OCI-LY7 (cell line): ENCODE results near the gene F8. TPM values are rescaled to one million over a fixed set of nuclear protein-coding genes. Genes with fewer than 3 reads are reported as not detected.
"Not testable (repeated sequence)": the region's sequence is repeated elsewhere in the genome, so short reads cannot be mapped to it uniquely, and the experiment has no call there.

Experiments
- BruUV-seq: library from RNA; stranded (reverse); fragments of 400-500 nt; replicated peaks from 2 replicates; lab custom pipeline; 2021; lab: Mats Ljungman, UMichigan
- CTCF ChIA-PET: fragments of 300-600 bp; sonication (Branson Sonifier 250); formaldehyde crosslinking; loops from one replicate; lab custom pipeline; 2022; ENCODE audit warnings: antibody characterized with exemption; ENCODE audit not compliant: unreplicated experiment; lab: Charles Lee
- POLR2A ChIA-PET: fragments of 300-600 bp; sonication (Branson Sonifier 250); formaldehyde crosslinking; loops from one replicate; lab custom pipeline; 2022; ENCODE audit warnings: antibody characterized with exemption; lab: Charles Lee
- DNase-seq: peaks from one replicate; pipeline ENCODE4 v3.0.0-alpha.2; 2015; ENCODE audit warnings: low spot score
- H2AFZ ChIP-seq: fragments of 200-600 bp; sonication (generic), shearing (Covaris generic); 2 replicates; pipeline ENCODE4 v1.6.1; 2014; ENCODE audit warnings: mild to moderate bottlenecking, antibody characterized with exemption, low read length, moderate library complexity
- H3K27ac ChIP-seq: fragments of 200-600 bp; sonication (generic); 2 replicates; pipeline ENCODE4 v1.5.1; 2014; ENCODE audit warnings: mixed run types, low read depth, mild to moderate bottlenecking, moderate library complexity, low read length, inconsistent platforms; ENCODE audit not compliant: poor library complexity, severe bottlenecking
- H3K36me3 ChIP-seq: fragments of 200-600 bp; sonication (generic); 2 replicates; pipeline ENCODE4 v1.6.1; 2014; ENCODE audit warnings: mild to moderate bottlenecking, antibody characterized with exemption, low read length, moderate library complexity, mixed read lengths; ENCODE audit not compliant: insufficient read depth
- H3K4me1 ChIP-seq: fragments of 200-600 bp; sonication (generic); 2 replicates; pipeline ENCODE4 v1.5.1; 2014; ENCODE audit warnings: mild to moderate bottlenecking, low read length; ENCODE audit not compliant: insufficient read depth, poor library complexity, severe bottlenecking
- H3K4me2 ChIP-seq: fragments of 200-600 bp; sonication (generic); 2 replicates; pipeline ENCODE4 v1.6.1; 2014; ENCODE audit warnings: mild to moderate bottlenecking, low read length
- H3K4me3 ChIP-seq: fragments of 200-600 bp; sonication (generic); 2 replicates; pipeline ENCODE4 v1.5.1; 2014; ENCODE audit warnings: mild to moderate bottlenecking, low read depth, low read length; ENCODE audit not compliant: poor library complexity, severe bottlenecking
- H3K79me2 ChIP-seq: fragments of 200-600 bp; sonication (generic); 2 replicates; pipeline ENCODE4 v1.6.1; 2016; ENCODE audit warnings: low read depth, mild to moderate bottlenecking, low read length, moderate library complexity, mixed read lengths; ENCODE audit not compliant: insufficient read depth
- H3K9me2 ChIP-seq: fragments of 200-600 bp; sonication (generic); 2 replicates; pipeline ENCODE4 v1.6.1; 2016; ENCODE audit warnings: mild to moderate bottlenecking, low read length, mixed read lengths; ENCODE audit not compliant: insufficient read depth
- H3K9me3 ChIP-seq: fragments of 200-600 bp; sonication (generic); 2 replicates; pipeline ENCODE4 v1.6.1; 2014; ENCODE audit warnings: mild to moderate bottlenecking, mixed run types, low read length, mixed read lengths
- H4K20me1 ChIP-seq: fragments of 200-600 bp; sonication (generic); 2 replicates; pipeline ENCODE4 v1.6.1; 2014; ENCODE audit warnings: mild to moderate bottlenecking, antibody characterized with exemption, low read length, moderate library complexity, mixed read lengths; ENCODE audit not compliant: insufficient read depth
- EZH2phosphoT487 ChIP-seq: fragments of 200-600 bp; sonication (generic); IDR thresholded peaks from 2 replicates; pipeline ENCODE4 v1.6.1; 2018; ENCODE audit warnings: low read depth, borderline replicate concordance, mild to moderate bottlenecking, mixed run types, antibody characterized with exemption, low read length, moderate library complexity, mixed read lengths
- intact Hi-C: fragments of 100-400 bp; cut with micrococcal nuclease; formaldehyde crosslinking; loops from one replicate; pipeline ENCODE4 v1.10.0; 2022; ENCODE audit not compliant: unreplicated experiment
- total RNA-seq, 2 experiments: library from RNA; depleted of rRNA in 1 of 2; stranded (reverse); fragments of >200 nt in 1 of 2; shearing (Covaris generic) in 1 of 2; gene quantifications; 2 replicates each; pipeline ENCODE4 v1.2.3, GENCODE V29; 2014 to 2022
- TF ChIP-seq, protein P1 (sequence below): fragments of 200-600 bp; sonication (generic); conservative IDR thresholded peaks from 2 replicates; pipeline ENCODE4 v1.5.1; 2014; ENCODE audit warnings: mild to moderate bottlenecking, antibody characterized with exemption, low read length, moderate library complexity, mixed read lengths

The F8 gene
- total RNA-seq, 2 experiments from 2014 or later: 0.47 to 1.7 TPM

DNA sequence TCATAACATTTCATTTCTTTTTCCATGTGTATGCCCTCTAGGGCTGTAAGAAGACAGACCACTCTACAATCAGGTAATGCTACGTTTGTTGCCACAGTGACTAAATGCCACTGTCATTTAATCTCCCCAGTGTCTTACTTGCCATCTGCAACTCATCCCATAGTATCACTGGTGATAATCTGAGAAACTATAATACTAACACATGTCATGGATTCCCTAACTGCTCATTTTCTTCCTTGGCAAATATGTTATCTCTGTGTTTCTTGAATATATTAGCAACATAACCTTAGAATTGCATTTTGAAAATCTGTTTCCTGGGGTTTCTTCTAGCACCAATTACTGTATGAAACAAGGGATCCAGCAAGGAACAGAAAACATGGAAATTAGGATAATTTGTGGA lies 130.2 kb downstream of the F8 start:
- ChIA-PET CTCF (no interaction called here), POLR2A (no interaction called here)
- TF ChIP-seq, protein P1, sequence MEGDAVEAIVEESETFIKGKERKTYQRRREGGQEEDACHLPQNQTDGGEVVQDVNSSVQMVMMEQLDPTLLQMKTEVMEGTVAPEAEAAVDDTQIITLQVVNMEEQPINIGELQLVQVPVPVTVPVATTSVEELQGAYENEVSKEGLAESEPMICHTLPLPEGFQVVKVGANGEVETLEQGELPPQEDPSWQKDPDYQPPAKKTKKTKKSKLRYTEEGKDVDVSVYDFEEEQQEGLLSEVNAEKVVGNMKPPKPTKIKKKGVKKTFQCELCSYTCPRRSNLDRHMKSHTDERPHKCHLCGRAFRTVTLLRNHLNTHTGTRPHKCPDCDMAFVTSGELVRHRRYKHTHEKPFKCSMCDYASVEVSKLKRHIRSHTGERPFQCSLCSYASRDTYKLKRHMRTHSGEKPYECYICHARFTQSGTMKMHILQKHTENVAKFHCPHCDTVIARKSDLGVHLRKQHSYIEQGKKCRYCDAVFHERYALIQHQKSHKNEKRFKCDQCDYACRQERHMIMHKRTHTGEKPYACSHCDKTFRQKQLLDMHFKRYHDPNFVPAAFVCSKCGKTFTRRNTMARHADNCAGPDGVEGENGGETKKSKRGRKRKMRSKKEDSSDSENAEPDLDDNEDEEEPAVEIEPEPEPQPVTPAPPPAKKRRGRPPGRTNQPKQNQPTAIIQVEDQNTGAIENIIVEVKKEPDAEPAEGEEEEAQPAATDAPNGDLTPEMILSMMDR: no peak
- TF ChIP-seq EZH2phosphoT487: no peak
- H3K4me2 ChIP-seq: no peak overlapping the region
- H3K79me2 ChIP-seq: no peaks in the 10 kb centered on the region
- no peak overlapping the region for H3K27ac ChIP-seq
- H4K20me1 ChIP-seq: no peaks in the 10 kb centered on the region
- no peak overlapping the region for H2AFZ ChIP-seq
- no peaks in the 10 kb centered on the region for H3K9me2 ChIP-seq
- H3K4me1 ChIP-seq: no peaks in the 10 kb centered on the region
- BruUV-seq: no TSS peak
- DNase-seq: no peak
- intact Hi-C loops: no loop called here
- no peak overlapping the region for H3K4me3 ChIP-seq
- H3K9me3 ChIP-seq: no peaks in the 10 kb centered on the region
- H3K36me3 ChIP-seq: no peaks in the 10 kb centered on the region

DNA sequence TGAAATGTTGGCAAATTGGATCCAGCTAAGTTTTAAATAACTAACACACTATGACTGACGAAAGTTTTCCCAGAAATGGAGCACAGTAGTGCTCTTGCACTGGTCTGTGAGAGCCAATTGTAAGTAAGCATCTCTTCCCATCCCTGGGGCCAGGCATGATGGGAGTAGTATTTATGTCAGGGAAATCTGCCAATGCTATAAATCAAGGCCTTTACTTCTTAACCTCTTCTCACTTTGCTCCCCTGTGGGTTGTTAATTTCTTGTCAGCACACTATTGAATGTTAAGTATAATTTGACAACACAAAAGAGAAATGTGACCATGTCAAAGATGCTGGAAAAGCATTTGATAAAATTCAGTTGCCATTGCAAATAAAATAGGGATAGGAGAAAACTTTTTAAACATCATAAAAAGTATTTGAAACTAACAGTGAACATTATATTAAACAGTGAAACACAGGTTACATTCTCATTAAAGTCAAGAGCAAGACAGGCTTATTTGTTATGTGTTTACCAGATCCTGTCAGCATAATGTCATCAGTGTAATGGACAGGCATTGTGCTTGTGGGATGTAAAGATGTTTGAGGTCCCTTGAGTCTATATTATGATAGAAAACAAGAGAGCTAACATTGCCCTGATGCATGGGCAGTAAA lies 131.4 kb downstream of the F8 start:
- Histone ChIP-seq H3K36me3 (no peaks in the 10 kb centered on the region), H3K27ac (no peak overlapping the region), H3K79me2 (no peaks in the 10 kb centered on the region), H2AFZ (no peak overlapping the region), H3K9me3 (no peaks in the 10 kb centered on the region), H4K20me1 (no peaks in the 10 kb centered on the region), H3K9me2 (no peaks in the 10 kb centered on the region), H3K4me1 (no peaks in the 10 kb centered on the region), H3K4me2 (no peak overlapping the region), H3K4me3 (no peak overlapping the region)
- DNase-seq: no peak
- intact Hi-C loops: no loop called here
- no TSS peak for BruUV-seq
- POLR2A ChIA-PET: interaction anchor here (0.6 kb wide), 2 partner anchors 51 to 300 kb away, joined by 3 read pairs; no protein-coding TSS in a partner anchor
- CTCF ChIA-PET: no interaction called here
- TF ChIP-seq, protein P1: no peak
- TF ChIP-seq EZH2phosphoT487: no peak

DNA sequence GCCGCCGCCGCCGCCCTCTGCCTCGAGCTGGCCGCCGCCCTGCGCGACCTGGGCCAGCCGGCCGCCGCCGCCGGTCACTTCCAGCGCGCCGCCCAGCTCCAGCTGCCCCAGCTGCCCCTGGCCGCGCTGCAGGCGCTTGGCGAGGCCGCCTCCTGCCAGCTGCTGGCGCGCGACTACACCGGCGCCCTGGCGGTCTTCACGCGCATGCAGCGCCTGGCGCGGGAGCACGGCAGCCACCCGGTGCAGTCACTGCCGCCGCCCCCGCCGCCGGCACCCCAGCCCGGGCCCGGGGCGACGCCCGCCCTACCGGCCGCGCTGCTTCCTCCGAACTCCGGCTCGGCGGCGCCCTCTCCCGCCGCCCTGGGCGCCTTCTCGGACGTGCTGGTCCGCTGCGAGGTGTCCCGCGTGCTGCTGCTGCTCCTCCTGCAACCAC lies 135.7 kb downstream of the F8 start:
- H4K20me1 ChIP-seq, H3K79me2 ChIP-seq, H3K4me2 ChIP-seq, CTCF ChIA-PET, H2AFZ ChIP-seq, H3K4me3 ChIP-seq, H3K9me2 ChIP-seq, POLR2A ChIA-PET, H3K9me3 ChIP-seq, H3K36me3 ChIP-seq, DNase-seq, H3K27ac ChIP-seq, intact Hi-C loops, BruUV-seq, H3K4me1 ChIP-seq: not testable (repeated sequence)

DNA sequence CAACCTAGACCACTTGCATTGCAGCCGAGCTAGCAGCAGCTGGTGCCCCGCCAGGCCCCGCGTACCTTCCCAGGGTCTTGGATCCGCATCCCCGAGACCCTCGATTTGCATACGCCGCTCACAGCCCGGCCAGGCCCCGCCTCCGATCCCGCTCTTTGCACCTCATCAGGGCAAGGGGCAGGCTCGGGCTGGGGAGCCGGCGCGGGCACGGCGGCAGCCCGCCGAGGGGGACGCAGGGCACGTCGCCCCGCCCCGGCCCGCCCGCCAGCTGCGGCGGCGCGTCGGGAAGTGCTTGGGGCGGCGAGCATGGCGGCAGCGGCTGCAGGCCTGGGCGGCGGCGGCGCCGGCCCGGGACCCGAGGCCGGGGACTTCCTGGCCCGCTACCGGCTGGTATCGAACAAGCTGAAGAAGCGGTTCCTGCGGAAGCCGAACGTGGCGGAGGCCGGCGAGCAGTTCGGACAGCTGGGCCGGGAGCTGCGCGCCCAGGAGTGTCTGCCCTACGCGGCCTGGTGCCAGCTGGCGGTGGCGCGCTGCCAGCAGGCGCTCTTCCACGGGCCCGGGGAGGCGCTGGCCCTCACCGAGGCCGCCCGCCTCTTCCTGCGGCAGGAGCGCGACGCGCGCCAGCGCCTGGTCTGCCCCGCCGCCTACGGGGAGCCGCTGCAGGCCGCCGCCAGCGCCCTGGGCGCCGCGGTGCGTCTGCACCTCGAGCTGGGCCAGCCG lies 136.3 kb downstream of the F8 start, which contains the start of gene F8A1:
F8A1 (plus strand) TSS at position 287 of the 720 bp plus-strand sequence; CDS start at position 307, 20 bp downstream.
- POLR2A ChIA-PET, H3K4me2 ChIP-seq, H4K20me1 ChIP-seq, DNase-seq, H3K4me1 ChIP-seq, H3K27ac ChIP-seq, CTCF ChIA-PET, H3K9me3 ChIP-seq, intact Hi-C loops, H3K9me2 ChIP-seq, BruUV-seq, H2AFZ ChIP-seq, H3K36me3 ChIP-seq, H3K79me2 ChIP-seq: not testable (repeated sequence)
- peak within 1 kb of the TSS; percentile 44 for H3K4me3 ChIP-seq

DNA sequence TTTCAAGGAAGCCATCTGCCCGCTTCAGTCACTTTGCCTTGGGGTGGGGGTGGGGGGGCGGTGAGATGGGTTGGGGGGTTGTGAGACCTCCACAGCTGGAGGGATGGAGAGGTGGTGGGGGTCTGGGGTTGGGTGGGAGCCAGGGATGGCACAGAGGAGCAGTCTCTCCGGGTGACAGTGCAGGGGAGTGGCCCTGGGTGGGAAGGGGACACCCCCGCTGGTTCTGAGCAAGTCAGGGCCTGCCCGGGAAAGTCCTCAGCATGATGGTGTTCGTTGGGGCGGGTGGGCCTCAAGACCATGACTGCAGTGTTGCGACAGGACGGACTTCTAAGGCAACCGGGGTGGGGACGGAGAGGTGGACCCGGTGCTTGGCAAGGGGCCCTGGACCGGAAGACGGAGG lies 137.0 kb downstream of the F8 start:
- H3K79me2 ChIP-seq, intact Hi-C loops, H3K27ac ChIP-seq, H3K4me1 ChIP-seq, CTCF ChIA-PET, H3K4me3 ChIP-seq, DNase-seq, POLR2A ChIA-PET, H2AFZ ChIP-seq, H3K9me2 ChIP-seq, H3K36me3 ChIP-seq, H4K20me1 ChIP-seq, H3K9me3 ChIP-seq, H3K4me2 ChIP-seq, BruUV-seq: not testable (repeated sequence)
